H9 (cell line): ENCODE results near the gene DUSP15. TPM values are rescaled to one million over a fixed set of nuclear protein-coding genes. Genes with fewer than 3 reads are reported as not detected.

Source experiments
- DNase-seq: peaks from one replicate; pipeline ENCODE4 v3.0.0-alpha.2; 2017
- H2AFZ ChIP-seq: one replicate; pipeline ENCODE4 v1.6.1; 2013; ENCODE audit warnings: mild to moderate bottlenecking, low read length, control low read depth, moderate library complexity
- H2AK5ac ChIP-seq: 2 replicates; pipeline ENCODE4 v1.6.1; 2013; ENCODE audit warnings: low read length, control low read depth, mixed read lengths; ENCODE audit not compliant: insufficient read length
- H2BK120ac ChIP-seq: one replicate; pipeline ENCODE4 v1.6.1; 2013; ENCODE audit warnings: low read depth, mild to moderate bottlenecking, low read length, control low read depth, inconsistent platforms; ENCODE audit not compliant: poor library complexity, severe bottlenecking
- H2BK12ac ChIP-seq: 2 replicates; pipeline ENCODE4 v1.6.1; 2013; ENCODE audit warnings: low read length, control low read depth, mixed read lengths, low read depth; ENCODE audit not compliant: insufficient read length
- H2BK15ac ChIP-seq: 2 replicates; pipeline ENCODE4 v1.6.1; 2013; ENCODE audit warnings: low read depth, low read length, control low read depth
- H2BK20ac ChIP-seq: one replicate; pipeline ENCODE4 v1.6.1; 2013; ENCODE audit warnings: low read depth, mild to moderate bottlenecking, low read length, control low read depth, inconsistent platforms; ENCODE audit not compliant: poor library complexity, severe bottlenecking
- H2BK5ac ChIP-seq: 2 replicates; pipeline ENCODE4 v1.6.1; 2013; ENCODE audit warnings: low read length, control low read depth, mixed read lengths; ENCODE audit not compliant: insufficient read length
- H3K14ac ChIP-seq: 2 replicates; pipeline ENCODE4 v1.6.1; 2013; ENCODE audit warnings: low read length, control low read depth; ENCODE audit not compliant: insufficient read depth
- H3K18ac ChIP-seq: 2 replicates; pipeline ENCODE4 v1.6.1; 2013; ENCODE audit warnings: low read depth, mild to moderate bottlenecking, mixed read lengths, low read length, control low read depth; ENCODE audit not compliant: insufficient read length
- H3K23ac ChIP-seq: 2 replicates; pipeline ENCODE4 v1.6.1; 2013; ENCODE audit warnings: low read length, control low read depth, mixed read lengths, low read depth; ENCODE audit not compliant: insufficient read length
- H3K23me2 ChIP-seq: 2 replicates; pipeline ENCODE4 v1.6.1; 2013; ENCODE audit warnings: low read depth, mild to moderate bottlenecking, mixed read lengths, low read length, control low read depth; ENCODE audit not compliant: insufficient read length, poor library complexity, severe bottlenecking
- H3K27ac ChIP-seq: 2 replicates; pipeline ENCODE4 v1.5.1; 2013; ENCODE audit warnings: low read length, control low read depth, mixed read lengths, low read depth; ENCODE audit not compliant: insufficient read length
- H3K27me3 ChIP-seq: 2 replicates; pipeline ENCODE4 v1.6.1; 2013; ENCODE audit warnings: low read length, control low read depth, inconsistent platforms; ENCODE audit not compliant: insufficient read depth
- H3K4ac ChIP-seq: 2 replicates; pipeline ENCODE4 v1.6.1; 2013; ENCODE audit warnings: low read depth, mild to moderate bottlenecking, control low read depth, inconsistent platforms, low read length, moderate library complexity
- H3K4me1 ChIP-seq: 2 replicates; pipeline ENCODE4 v1.6.1; 2013; ENCODE audit warnings: low read length, control low read depth, inconsistent platforms; ENCODE audit not compliant: insufficient read depth
- H3K4me2 ChIP-seq: 2 replicates; pipeline ENCODE4 v1.6.1; 2013; ENCODE audit warnings: low read length, control low read depth, mixed read lengths; ENCODE audit not compliant: insufficient read length, insufficient read depth
- H3K56ac ChIP-seq: 2 replicates; pipeline ENCODE4 v1.6.1; 2013; ENCODE audit warnings: low read depth, mild to moderate bottlenecking, mixed read lengths, low read length, control low read depth; ENCODE audit not compliant: insufficient read length
- H3K79me1 ChIP-seq: 2 replicates; pipeline ENCODE4 v1.6.1; 2013; ENCODE audit warnings: low read depth, mild to moderate bottlenecking, moderate library complexity, low read length, control low read depth, inconsistent platforms; ENCODE audit not compliant: insufficient read depth, poor library complexity, severe bottlenecking
- H3K79me2 ChIP-seq: 2 replicates; pipeline ENCODE4 v1.6.1; 2013; ENCODE audit warnings: low read length, control low read depth, inconsistent platforms; ENCODE audit not compliant: insufficient read depth
- H3K9ac ChIP-seq: 2 replicates; pipeline ENCODE4 v1.6.1; 2013; ENCODE audit warnings: low read length, control low read depth, mixed read lengths; ENCODE audit not compliant: insufficient read length; ENCODE audit errors: extremely low read depth
- H3K9me3 ChIP-seq: one replicate; pipeline ENCODE4 v1.6.1; 2013; ENCODE audit warnings: low read depth, low read length, inconsistent platforms; ENCODE audit not compliant: control insufficient read depth
- H3T11ph ChIP-seq: one replicate; pipeline ENCODE4 v1.6.1; 2013; ENCODE audit warnings: mild to moderate bottlenecking, low read length, control low read depth, inconsistent platforms
- H4K20me1 ChIP-seq: one replicate; pipeline ENCODE4 v1.6.1; 2013; ENCODE audit not compliant: control insufficient read depth, insufficient read length, insufficient read depth
- H4K5ac ChIP-seq: 2 replicates; pipeline ENCODE4 v1.6.1; 2013; ENCODE audit warnings: low read depth, mild to moderate bottlenecking, mixed read lengths, low read length, control low read depth; ENCODE audit not compliant: insufficient read length
- H4K8ac ChIP-seq: replicated peaks from 2 replicates; pipeline ENCODE4 v1.6.1; 2013; ENCODE audit warnings: low read length, control low read depth, mixed read lengths, low read depth; ENCODE audit not compliant: insufficient read length
- H4K91ac ChIP-seq: 2 replicates; pipeline ENCODE4 v1.6.1; 2013; ENCODE audit warnings: low read depth, mild to moderate bottlenecking, moderate library complexity, mixed read lengths, low read length, control low read depth; ENCODE audit not compliant: insufficient read length
- H3K27ac Mint-ChIP-seq, 3 experiments: 2 replicates in 2 of 3; 3 replicates in 1 of 3; pipeline ENCODE4 v1.8.0; 2020 to 2021; ENCODE audit warnings: mixed read lengths in 3 of 3, mild to moderate bottlenecking in 1 of 3, moderate library complexity in 1 of 3
- H3K27me3 Mint-ChIP-seq: 2 replicates; pipeline ENCODE4 v1.8.0; 2021; ENCODE audit warnings: low read depth, mild to moderate bottlenecking, moderate library complexity, mixed read lengths
- H3K36me3 Mint-ChIP-seq, 3 experiments: 2 replicates in 2 of 3; 3 replicates in 1 of 3; pipeline ENCODE4 v1.8.0; 2020 to 2021; ENCODE audit warnings: low read depth in 3 of 3, mixed read lengths in 3 of 3; ENCODE audit not compliant: insufficient read depth in 1 of 3
- H3K4me1 Mint-ChIP-seq, 2 experiments: 2 replicates each; pipeline ENCODE4 v1.8.0; 2020; ENCODE audit warnings: mixed read lengths in 2 of 2
- H3K4me3 Mint-ChIP-seq, 2 experiments: 2 replicates in 1 of 2; 3 replicates in 1 of 2; pipeline ENCODE4 v1.8.0; 2020 to 2021; ENCODE audit warnings: mild to moderate bottlenecking in 2 of 2, mixed read lengths in 2 of 2, moderate library complexity in 1 of 2
- H3K9me3 Mint-ChIP-seq, 2 experiments: 2 replicates in 1 of 2; 3 replicates in 1 of 2; pipeline ENCODE4 v1.8.0; 2020; ENCODE audit warnings: mild to moderate bottlenecking in 2 of 2, mixed read lengths in 2 of 2, moderate library complexity in 1 of 2
- WGBS: extraction: QIAGEN DNeasy Blood & Tissue Kit; methylation state at CpG from one replicate; pipeline ENCODE4 v1.1.7; 2013; ENCODE audit warnings: missing lambda C conversion rate, low lambda C conversion rate, mixed read lengths; ENCODE audit not compliant: insufficient read length; ENCODE audit errors: extremely low coverage; 5-methylcytosine and 5-hydroxymethylcytosine counted together
- total RNA-seq: library from RNA; stranded (reverse); gene quantifications from 2 replicates; pipeline ENCODE4 v1.2.1, GENCODE V29; 2021
- TF ChIP-seq, protein P1 (sequence below): fragments of 200-600 bp; sonication (generic); conservative IDR thresholded peaks from 3 replicates; pipeline ENCODE4 v1.8.0; 2021; ENCODE audit warnings: antibody characterized with exemption, mild to moderate bottlenecking

The DUSP15 gene
- total RNA-seq, 1 experiment from 2014 or later: 5.6 TPM

DNA sequence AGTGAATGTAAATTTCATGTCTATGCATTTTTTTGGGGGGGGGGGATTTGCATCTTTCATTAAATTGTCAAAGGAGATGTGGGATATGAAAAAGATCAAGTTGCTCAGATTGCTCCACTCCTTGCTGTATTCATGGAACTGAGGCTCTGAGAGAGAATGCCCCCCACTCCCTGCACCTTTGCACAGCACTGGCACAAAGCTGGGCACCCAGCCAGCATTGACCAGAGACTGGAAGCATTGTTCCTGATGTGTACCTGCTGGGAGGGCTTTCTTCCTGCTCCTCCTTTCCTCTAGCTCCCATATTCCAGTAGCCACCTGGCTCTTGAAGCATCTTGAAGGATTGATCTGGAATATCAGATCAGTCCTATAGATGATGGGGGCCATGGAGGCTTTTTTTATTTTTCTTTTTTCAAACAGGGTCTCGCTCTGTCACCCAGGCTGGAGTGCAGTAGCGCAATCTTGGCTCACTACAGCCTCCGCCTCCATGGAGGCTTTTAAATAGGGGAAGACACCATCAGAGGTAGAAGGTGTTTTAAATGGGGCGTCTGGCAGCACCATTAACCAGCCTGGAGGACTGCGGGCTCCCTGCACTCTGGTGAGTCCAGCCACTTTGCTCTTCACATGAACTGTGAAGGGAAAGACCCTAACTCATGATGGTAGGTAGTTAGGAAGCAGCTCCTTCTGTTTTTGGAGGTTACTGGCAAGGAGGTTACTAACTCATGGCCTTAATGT is 10.9 kb downstream of the DUSP15 start:
- Histone ChIP-seq H2BK20ac (no peak overlapping the region), H3K9ac (no peak overlapping the region), H3K18ac (no peak overlapping the region), H3K27me3 (no peaks in the 10 kb centered on the region), H3K79me2 (no peaks in the 10 kb centered on the region), H2BK120ac (no peak overlapping the region), H2BK12ac (no peak overlapping the region), H4K8ac (no peak overlapping the region), H3K27ac (no peak overlapping the region), H2AK5ac (no peak overlapping the region), H2AFZ (no peak overlapping the region), H3K56ac (no peak overlapping the region), H4K5ac (no peak overlapping the region), H2BK5ac (no peak overlapping the region), H3K4me1 (peaks cover 5% of the 10 kb centered on the region; the same call in 1 of the 2 replicates), H3K9me3 (no peaks in the 10 kb centered on the region), H3K23ac (no peak overlapping the region), H3T11ph (no peak overlapping the region), H3K23me2 (peaks cover 13% of the 10 kb centered on the region), H3K4me2 (no peak overlapping the region), H3K14ac (no peak overlapping the region), H3K79me1 (no peaks in the 10 kb centered on the region), H4K91ac (no peak overlapping the region), H3K4ac (no peak overlapping the region), H4K20me1 (no peaks in the 10 kb centered on the region), H2BK15ac (no peak overlapping the region)
- H3K27me3 Mint-ChIP-seq: peaks cover 14% of the 10 kb centered on the region
- TF ChIP-seq, protein P1, sequence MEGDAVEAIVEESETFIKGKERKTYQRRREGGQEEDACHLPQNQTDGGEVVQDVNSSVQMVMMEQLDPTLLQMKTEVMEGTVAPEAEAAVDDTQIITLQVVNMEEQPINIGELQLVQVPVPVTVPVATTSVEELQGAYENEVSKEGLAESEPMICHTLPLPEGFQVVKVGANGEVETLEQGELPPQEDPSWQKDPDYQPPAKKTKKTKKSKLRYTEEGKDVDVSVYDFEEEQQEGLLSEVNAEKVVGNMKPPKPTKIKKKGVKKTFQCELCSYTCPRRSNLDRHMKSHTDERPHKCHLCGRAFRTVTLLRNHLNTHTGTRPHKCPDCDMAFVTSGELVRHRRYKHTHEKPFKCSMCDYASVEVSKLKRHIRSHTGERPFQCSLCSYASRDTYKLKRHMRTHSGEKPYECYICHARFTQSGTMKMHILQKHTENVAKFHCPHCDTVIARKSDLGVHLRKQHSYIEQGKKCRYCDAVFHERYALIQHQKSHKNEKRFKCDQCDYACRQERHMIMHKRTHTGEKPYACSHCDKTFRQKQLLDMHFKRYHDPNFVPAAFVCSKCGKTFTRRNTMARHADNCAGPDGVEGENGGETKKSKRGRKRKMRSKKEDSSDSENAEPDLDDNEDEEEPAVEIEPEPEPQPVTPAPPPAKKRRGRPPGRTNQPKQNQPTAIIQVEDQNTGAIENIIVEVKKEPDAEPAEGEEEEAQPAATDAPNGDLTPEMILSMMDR: no peak
- no CpG with 5 or more reads among the region's 5 CpGs for WGBS
- DNase-seq: no peak
- H3K27ac Mint-ChIP-seq: no peak overlapping the region
- H3K4me3 Mint-ChIP-seq: no peak overlapping the region
- H3K4me1 Mint-ChIP-seq: peaks cover 29 to 30% of the 10 kb centered on the region in 2 experiments
- no peaks in the 10 kb centered on the region for H3K9me3 Mint-ChIP-seq
- H3K36me3 Mint-ChIP-seq: no peaks in the 10 kb centered on the region; a peak in 1 of 7 replicates
